GM23338 (cell line): ENCODE results near the gene ACOT11.

ENCODE experiments used
- CTCF ChIP-seq, 2 experiments: fragments of 200-600 bp in 1 of 2; sonication (generic) in 1 of 2; conservative IDR thresholded peaks; 2 replicates each; pipeline versions ENCODE4 v1.5.1 to v1.6.1; 2016 to 2017; ENCODE audit warnings: antibody characterized with exemption in 2 of 2, low read depth in 2 of 2, mild to moderate bottlenecking in 2 of 2, moderate library complexity in 1 of 2
- EZH2phosphoT487 ChIP-seq: fragments of 200-600 bp; sonication (generic); IDR thresholded peaks from one replicate; pipeline ENCODE4 v1.8.1; 2018; ENCODE audit warnings: antibody characterized with exemption; ENCODE audit not compliant: unreplicated experiment
- POLR2AphosphoS5 ChIP-seq: IDR thresholded peaks from 2 replicates; pipeline ENCODE4 v1.6.1; 2016; ENCODE audit warnings: antibody characterized with exemption, low read depth

GRCh38 chr1:54607821-54608565, 60.0 kb downstream of the ACOT11 start:
- TF ChIP-seq CTCF (conservative IDR thresholded peaks at IDR 0.05; ENCODE audit: low read depth in 2 of 2), result no peak
- no peak for TF ChIP-seq POLR2AphosphoS5
- no peak for TF ChIP-seq EZH2phosphoT487
